A673 (cell line): ENCODE measurements around the gene CCDC54. TPM values are rescaled to one million over a fixed set of nuclear protein-coding genes. Genes with fewer than 3 reads are reported as not detected.

Experiments
- BruUV-seq: library from RNA; stranded (reverse); fragments of 400-500 nt; replicated peaks from 2 replicates; lab custom pipeline; 2021; lab: Mats Ljungman, UMichigan
- CTCF ChIA-PET: fragments of 300-600 bp; sonication (Branson Sonifier 250); formaldehyde crosslinking; loops from one replicate; lab custom pipeline; 2022; ENCODE audit warnings: antibody characterized with exemption; lab: Charles Lee
- POLR2A ChIA-PET: fragments of 300-600 bp; sonication (Branson Sonifier 250); formaldehyde crosslinking; loops from one replicate; lab custom pipeline; 2022; ENCODE audit warnings: antibody characterized with exemption; ENCODE audit not compliant: low non-redundant PET; lab: Charles Lee
- DNase-seq: peaks from one replicate; pipeline ENCODE4 v3.0.0-alpha.2; 2015; ENCODE audit warnings: low spot score
- H3K27ac ChIP-seq: fragments of 200-600 bp; sonication (generic); 2 replicates; pipeline ENCODE4 v1.5.1; 2016; ENCODE audit warnings: mixed run types, low read depth, mild to moderate bottlenecking, mixed read lengths, antibody characterized with exemption, low read length; ENCODE audit not compliant: poor library complexity, severe bottlenecking
- H3K27me3 ChIP-seq: fragments of 200-600 bp; sonication (generic); replicated peaks from 2 replicates; pipeline ENCODE4 v1.6.1; 2017; ENCODE audit warnings: mixed run types, low read depth, mild to moderate bottlenecking, mixed read lengths, antibody characterized with exemption, low read length; ENCODE audit not compliant: insufficient read depth, poor library complexity
- H3K36me3 ChIP-seq: fragments of 200-600 bp; sonication (generic); 2 replicates; pipeline ENCODE4 v1.6.1; 2016; ENCODE audit warnings: mixed run types, mild to moderate bottlenecking, mixed read lengths, antibody characterized with exemption, low read length; ENCODE audit not compliant: insufficient read depth, poor library complexity, severe bottlenecking
- H3K4me1 ChIP-seq: fragments of 200-600 bp; sonication (generic); 2 replicates; pipeline ENCODE4 v1.6.1; 2017; ENCODE audit warnings: mixed run types, mild to moderate bottlenecking, mixed read lengths, antibody characterized with exemption, low read length; ENCODE audit not compliant: insufficient read depth, poor library complexity, severe bottlenecking
- H3K4me3 ChIP-seq: fragments of 200-600 bp; sonication (generic); 2 replicates; pipeline ENCODE4 v1.5.1; 2016; ENCODE audit warnings: low read depth, mixed run types, mild to moderate bottlenecking, mixed read lengths, low read length; ENCODE audit not compliant: poor library complexity, severe bottlenecking
- H3K9me3 ChIP-seq: fragments of 200-600 bp; sonication (generic); 2 replicates; pipeline ENCODE4 v1.6.1; 2016; ENCODE audit warnings: mixed run types, low read depth, mild to moderate bottlenecking, mixed read lengths, antibody characterized with exemption, low read length; ENCODE audit not compliant: poor library complexity, severe bottlenecking
- EZH2 ChIP-seq: fragments of 200-600 bp; sonication (generic); IDR thresholded peaks from 2 replicates; pipeline ENCODE4 v1.6.1; 2017; ENCODE audit warnings: borderline replicate concordance, low read depth, mild to moderate bottlenecking, mixed read lengths, antibody characterized with exemption, low read length; ENCODE audit not compliant: poor library complexity, severe bottlenecking
- intact Hi-C: fragments of 100-400 bp; cut with micrococcal nuclease; formaldehyde crosslinking; loops from one replicate; pipeline ENCODE4 v1.10.0; 2022; ENCODE audit not compliant: unreplicated experiment
- total RNA-seq: library from RNA; stranded (reverse); gene quantifications from 2 replicates; pipeline ENCODE4 v1.2.3, GENCODE V29; 2021
- TF ChIP-seq, protein P1 (sequence below): fragments of 300-800, 200-600 bp; sonication (generic); conservative IDR thresholded peaks from 2 replicates; pipeline ENCODE4 v1.5.1; 2017; ENCODE audit warnings: low read depth, mild to moderate bottlenecking, antibody characterized with exemption, low read length, moderate library complexity, mixed read lengths

CCDC54 gene
- total RNA-seq, 1 experiment from 2014 or later = not detected

DNA sequence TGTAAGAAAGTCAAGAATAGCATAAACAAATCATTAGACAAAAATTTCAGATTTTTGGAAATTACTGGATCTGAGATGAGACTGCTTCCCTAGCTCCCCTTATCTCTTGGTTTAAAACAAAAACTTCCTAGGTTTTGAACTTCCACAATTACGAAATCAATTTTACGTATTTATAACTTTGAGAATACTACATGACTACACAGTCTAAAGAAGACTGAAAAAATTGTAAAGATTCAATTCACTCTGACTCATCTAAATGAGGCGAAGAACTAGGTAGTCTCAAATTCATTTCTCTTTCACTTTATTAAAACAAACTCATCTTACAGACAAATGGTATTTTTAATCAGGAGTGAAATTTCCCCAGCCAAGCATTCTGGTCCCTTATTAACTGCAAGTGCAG is 10.3 kb downstream of the CCDC54 start:
- POLR2A ChIA-PET = no interaction called here
- TF ChIP-seq EZH2 = no peak
- TF ChIP-seq, protein P1, sequence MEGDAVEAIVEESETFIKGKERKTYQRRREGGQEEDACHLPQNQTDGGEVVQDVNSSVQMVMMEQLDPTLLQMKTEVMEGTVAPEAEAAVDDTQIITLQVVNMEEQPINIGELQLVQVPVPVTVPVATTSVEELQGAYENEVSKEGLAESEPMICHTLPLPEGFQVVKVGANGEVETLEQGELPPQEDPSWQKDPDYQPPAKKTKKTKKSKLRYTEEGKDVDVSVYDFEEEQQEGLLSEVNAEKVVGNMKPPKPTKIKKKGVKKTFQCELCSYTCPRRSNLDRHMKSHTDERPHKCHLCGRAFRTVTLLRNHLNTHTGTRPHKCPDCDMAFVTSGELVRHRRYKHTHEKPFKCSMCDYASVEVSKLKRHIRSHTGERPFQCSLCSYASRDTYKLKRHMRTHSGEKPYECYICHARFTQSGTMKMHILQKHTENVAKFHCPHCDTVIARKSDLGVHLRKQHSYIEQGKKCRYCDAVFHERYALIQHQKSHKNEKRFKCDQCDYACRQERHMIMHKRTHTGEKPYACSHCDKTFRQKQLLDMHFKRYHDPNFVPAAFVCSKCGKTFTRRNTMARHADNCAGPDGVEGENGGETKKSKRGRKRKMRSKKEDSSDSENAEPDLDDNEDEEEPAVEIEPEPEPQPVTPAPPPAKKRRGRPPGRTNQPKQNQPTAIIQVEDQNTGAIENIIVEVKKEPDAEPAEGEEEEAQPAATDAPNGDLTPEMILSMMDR = no peak
- intact Hi-C loops = no loop called here
- Histone ChIP-seq H3K4me3 (no peak overlapping the region), H3K9me3 (no peaks in the 10 kb centered on the region), H3K36me3 (no peaks in the 10 kb centered on the region), H3K27me3 (no peaks in the 10 kb centered on the region), H3K4me1 (no peaks in the 10 kb centered on the region), H3K27ac (no peak overlapping the region)
- no TSS peak for BruUV-seq
- DNase-seq = no peak
- CTCF ChIA-PET = no interaction called here

DNA sequence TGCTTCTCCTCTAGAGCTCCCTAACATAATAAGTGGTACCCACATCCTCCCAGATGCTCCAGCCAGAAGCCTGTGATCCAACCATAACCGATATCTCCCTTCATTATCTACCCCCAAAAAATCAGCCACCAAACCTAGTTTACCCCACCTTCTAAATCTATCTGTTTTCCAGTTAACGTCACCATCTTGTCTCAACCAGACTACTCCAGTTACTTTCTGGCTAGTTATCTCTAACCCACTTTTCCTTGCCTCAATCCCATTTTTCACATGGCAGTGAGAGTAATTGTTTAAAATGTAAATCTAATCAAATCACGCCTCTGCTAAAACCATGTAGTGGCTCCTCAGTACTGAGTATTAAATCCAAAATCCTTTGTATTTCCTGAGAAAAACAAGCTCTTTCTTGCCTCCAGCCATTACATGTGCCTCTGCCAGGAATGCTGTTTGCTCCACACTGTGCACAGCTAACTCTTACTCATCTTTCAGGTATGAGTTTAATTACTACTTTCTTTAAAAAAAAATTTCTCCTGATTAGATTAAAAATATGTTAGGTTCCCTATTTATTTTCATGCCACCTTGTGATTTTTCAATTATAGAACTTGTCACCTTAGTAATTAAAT is 15.4 kb downstream of the CCDC54 start:
- ChIA-PET CTCF (no interaction called here), POLR2A (no interaction called here)
- H3K9me3 ChIP-seq = no peaks in the 10 kb centered on the region
- no peaks in the 10 kb centered on the region for H3K4me1 ChIP-seq
- H3K36me3 ChIP-seq = no peaks in the 10 kb centered on the region
- H3K4me3 ChIP-seq = no peak overlapping the region
- BruUV-seq = no TSS peak
- H3K27me3 ChIP-seq = no peaks in the 10 kb centered on the region
- no peak for DNase-seq
- TF ChIP-seq, protein P1 = no peak
- TF ChIP-seq EZH2 = no peak
- H3K27ac ChIP-seq = no peak overlapping the region
- intact Hi-C loops = no loop called here

DNA sequence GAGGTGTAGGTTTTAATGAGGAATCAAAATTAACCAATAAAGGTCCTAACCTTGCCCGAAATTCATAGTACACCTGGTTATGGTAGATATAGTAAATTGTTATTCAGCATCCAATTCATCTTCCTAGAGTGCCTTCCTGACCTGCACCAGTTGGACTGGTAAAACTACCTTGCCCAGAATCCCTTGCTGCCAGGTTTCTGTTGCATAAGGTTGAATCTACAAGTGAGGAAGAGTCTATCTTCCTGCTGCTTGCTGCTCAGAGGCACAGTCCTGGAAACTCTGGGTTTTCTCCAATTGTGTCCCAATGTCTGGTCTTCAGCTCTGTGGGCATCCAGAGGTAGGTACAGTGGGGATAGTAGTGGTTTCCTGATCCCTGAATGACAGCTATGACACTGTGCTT is 17.3 kb downstream of the CCDC54 start:
- ChIA-PET CTCF (no interaction called here), POLR2A (no interaction called here)
- intact Hi-C loops = no loop called here

More for the DNA sequence above, 17.3 kb downstream of the CCDC54 start:
- Histone ChIP-seq H3K4me1 (no peaks in the 10 kb centered on the region), H3K27me3 (no peaks in the 10 kb centered on the region), H3K9me3 (no peaks in the 10 kb centered on the region), H3K4me3 (no peak overlapping the region), H3K36me3 (no peaks in the 10 kb centered on the region), H3K27ac (no peak overlapping the region)
- DNase-seq = no peak
- no TSS peak for BruUV-seq
- TF ChIP-seq EZH2 = no peak
- TF ChIP-seq, protein P1 = no peak
